Stomach (tissue), 4 donors: Measurements from ENCODE around the gene KIF21B.

Experiments
- POLR2A ChIP-seq, 4 donors: fragments of 450-650 bp; IDR thresholded peaks; one replicate each; pipeline ENCODE4 v1.6.1; 2016; ENCODE audit warnings: antibody characterized with exemption in 4 of 4, control low read depth in 2 of 4, mild to moderate bottlenecking in 1 of 4, moderate library complexity in 1 of 4
- TF ChIP-seq, protein P1 (sequence below), 7 experiments: fragments of 450-650 bp in 4 of 7; fragments of 200-600 bp in 3 of 7; sonication (generic) in 3 of 7; IDR thresholded peaks; one replicate each; pipeline ENCODE4 v1.5.1; 2016 to 2019; ENCODE audit warnings: antibody characterized with exemption in 7 of 7, control low read depth in 2 of 7, mild to moderate bottlenecking in 1 of 7

DNA sequence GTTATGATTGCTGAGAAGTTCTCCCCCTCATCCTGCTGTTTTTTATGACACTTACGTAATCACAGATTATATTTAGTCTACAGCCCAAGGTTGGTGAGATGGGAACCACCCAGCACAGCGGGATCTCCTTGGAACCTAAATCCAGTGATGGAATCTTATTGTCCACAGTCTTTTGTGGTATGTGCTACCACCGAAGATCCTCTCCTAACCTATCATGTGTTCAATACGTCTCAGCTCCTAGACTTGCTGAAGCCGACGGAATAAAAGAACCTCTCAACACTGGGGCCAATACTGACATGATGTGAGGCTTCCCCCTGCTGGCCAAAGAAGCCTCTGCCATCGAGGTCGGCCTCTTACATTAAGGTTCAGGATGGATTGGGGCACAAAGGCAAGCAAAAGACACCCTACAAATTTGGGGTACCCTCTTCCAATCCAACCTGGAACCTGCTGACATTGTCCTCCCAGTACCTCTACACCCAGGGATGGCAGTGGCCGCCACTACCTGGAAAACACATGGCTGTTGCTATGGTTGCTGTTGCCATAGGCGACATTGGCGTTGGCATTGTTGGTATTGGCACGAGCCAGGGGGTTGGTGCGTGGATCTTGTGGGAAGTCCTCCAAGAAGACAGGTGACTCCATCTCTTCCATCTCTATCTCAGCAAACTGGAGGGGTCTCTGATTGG is 19.4 kb upstream of the KIF21B start:
- TF ChIP-seq, protein P1, sequence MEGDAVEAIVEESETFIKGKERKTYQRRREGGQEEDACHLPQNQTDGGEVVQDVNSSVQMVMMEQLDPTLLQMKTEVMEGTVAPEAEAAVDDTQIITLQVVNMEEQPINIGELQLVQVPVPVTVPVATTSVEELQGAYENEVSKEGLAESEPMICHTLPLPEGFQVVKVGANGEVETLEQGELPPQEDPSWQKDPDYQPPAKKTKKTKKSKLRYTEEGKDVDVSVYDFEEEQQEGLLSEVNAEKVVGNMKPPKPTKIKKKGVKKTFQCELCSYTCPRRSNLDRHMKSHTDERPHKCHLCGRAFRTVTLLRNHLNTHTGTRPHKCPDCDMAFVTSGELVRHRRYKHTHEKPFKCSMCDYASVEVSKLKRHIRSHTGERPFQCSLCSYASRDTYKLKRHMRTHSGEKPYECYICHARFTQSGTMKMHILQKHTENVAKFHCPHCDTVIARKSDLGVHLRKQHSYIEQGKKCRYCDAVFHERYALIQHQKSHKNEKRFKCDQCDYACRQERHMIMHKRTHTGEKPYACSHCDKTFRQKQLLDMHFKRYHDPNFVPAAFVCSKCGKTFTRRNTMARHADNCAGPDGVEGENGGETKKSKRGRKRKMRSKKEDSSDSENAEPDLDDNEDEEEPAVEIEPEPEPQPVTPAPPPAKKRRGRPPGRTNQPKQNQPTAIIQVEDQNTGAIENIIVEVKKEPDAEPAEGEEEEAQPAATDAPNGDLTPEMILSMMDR (IDR thresholded peaks at IDR 0.05), result peak in 5 of 7 experiments; percentile 71 to 93 (median 79)
- no peak for TF ChIP-seq POLR2A (IDR thresholded peaks at IDR 0.05)
